Stimulated activated CD4-positive, alpha-beta T cell treated with anti-CD3 and anti-CD28 coated beads, Interleukin-15, amount 100 ng/mL, for 48 hours (primary cell): ENCODE measurements around the gene ING2.
"Not testable (repeated sequence)": the region's sequence is repeated elsewhere in the genome, so short reads cannot be mapped to it uniquely, and the experiment has no call there.

Source experiments
- DNase-seq, 2 donors: peaks; one replicate each; pipeline ENCODE4 v3.0.0-alpha.2; 2020; ENCODE audit warnings: low read depth in 2 of 2

ING2 gene

GRCh38 chr4:183504930-183505610, at the start of gene ING2:
ING2 (plus strand) TSS chr4:183505058; CDS start chr4:183505196, 138 bp downstream.
- no peak for DNase-seq

DNA sequence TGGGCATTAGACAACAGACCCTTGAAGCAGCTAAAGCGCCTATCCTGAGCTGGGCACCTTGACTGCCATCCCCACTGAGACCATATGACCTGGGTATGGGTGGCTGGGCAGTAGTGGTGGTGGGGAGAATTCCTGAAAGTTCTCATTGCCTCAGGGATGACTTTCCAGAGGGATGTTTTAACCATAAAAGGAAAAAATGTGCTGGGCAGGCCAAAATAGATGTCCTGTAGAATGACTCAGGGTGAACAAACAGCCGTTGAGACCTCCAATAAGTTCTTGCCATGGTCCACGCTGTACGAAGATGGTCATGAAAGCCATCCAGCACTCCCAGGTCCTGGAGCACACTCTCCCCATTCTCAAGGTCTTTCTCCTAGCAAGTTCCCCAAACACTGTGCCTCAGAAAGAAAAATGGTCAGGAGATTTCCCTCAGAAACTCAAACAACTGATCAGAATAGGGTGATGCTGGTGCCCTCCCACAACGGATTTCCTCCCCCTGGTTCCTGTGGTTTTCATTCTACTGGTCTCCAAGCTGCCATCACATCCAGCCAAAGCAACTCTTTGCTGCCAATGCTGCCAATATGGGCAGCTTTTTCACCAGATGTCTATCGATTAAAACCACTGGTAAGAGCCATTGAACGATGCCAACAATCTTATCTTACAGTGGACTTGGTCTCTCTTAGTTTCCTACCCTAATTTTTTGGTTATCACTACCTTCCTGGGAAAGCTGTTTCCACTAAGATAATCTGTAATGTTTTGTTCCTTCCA, 49.2 kb upstream of the ING2 start:
- no peak for DNase-seq

GRCh38 chr4:183458005-183458404, 46.9 kb upstream of the ING2 start:
- no peak for DNase-seq

DNA sequence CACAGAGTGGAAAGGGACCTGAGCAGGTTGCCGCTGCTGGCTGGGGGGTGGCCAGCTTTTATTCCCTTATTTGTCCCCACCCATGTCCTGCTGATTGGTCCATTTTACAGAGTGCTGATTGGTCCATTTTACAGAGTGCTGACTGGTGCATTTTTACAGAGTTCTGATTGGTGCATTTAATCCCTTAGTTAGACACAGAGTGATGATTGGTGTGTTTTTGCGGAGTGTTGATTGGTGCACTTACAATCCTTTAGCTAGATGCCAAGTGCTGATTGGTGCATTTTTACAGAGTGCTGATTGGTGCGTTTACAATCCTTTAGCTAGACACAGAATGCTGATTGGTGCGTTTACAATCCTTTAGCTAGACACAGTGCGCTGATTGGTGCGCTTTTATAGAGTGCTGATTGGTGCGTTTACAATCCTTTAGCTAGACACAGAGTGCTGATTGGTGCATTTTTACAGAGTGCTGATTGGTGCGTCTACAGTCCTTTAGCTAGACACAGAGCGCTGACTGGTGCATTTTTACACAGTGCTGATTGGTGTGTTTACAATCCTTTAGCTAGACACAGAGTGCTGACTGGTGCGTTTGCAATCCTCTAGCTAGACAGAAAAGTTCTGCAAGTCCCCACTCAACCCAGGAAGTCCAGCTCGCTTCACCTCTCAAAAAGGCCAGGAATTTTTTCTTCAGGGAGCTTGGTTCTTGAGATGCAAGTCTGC, 40.8 kb upstream of the ING2 start:
- DNase-seq, result not testable (repeated sequence)

DNA sequence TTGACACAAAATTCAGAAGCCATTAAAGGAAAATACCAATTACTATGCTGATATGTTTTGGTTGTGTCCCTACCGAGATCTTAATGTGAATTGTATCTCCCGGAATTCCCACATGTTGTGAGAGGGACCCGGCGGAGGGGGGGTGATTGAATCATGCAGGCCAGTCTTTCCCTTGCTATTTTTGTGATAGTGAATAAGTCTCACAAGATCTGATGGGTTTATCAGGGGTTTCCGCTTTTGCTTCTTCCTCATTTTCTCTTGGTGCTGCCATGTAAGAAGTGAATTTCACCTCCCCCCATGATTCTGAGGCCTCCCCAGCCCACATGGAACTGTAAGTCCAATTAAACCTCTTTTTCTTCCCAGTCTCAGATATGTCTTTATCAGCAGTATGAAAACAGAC, 39.0 kb upstream of the ING2 start:
- not testable (repeated sequence) for DNase-seq

DNA sequence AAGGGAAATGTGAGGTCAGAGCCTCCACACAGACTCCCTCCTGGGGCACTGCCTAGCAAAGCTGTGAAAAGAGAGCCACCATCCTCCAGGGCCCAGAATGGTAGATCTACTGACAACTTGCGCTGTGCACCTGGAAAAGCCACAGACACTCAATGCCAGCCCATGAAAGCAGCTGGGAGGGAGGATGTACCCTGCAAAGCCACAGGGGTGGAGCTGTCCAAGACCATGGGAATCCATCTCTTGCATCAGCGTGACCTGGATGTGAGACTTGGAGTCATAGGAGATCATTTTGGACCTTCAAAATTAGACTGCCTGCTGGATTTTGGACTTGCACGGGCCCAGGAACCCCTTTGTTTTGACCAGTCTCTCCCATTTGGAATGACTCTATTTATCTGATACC, 37.6 kb upstream of the ING2 start:
- DNase-seq, result no peak

DNA sequence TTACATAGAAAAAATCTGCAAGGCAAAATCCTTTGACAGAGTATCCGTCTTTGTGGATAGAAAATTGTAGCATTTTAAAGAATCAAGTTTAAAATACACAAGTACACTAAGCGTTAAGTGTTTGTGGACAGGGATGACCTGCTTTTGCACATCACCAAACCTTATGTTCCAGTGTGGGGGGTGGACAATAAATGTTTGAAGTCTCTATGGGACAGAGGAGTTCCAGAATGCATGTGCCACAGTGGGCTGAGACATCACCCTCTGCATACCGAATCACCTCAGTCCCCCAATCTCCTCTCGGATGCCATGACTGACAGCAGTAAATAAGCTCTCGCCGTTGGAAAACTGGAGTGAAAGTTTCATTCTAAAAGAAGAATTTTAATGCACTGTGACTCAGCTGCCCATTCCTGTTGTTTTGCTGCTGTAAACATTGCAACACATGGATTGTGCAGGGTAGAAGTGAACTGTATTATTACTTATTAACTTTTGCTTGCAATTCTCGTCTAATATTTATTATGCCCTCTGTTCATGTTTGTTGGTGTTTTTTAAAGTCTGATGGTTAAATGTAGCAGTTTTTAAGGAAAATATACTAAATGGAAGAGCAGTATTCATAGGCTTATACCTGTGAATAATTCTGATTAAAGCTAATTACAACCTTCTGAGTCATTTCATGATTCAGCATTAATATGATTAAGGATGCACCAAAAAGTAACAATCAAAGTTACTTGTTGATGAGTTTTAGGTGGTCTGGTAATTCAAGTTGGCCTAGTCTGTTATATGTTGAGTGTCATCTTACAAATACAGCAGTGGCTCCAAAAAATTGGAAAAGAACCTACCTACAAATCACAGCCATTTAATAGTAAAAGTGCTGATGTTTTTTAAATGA, 36.4 kb upstream of the ING2 start:
- no peak for DNase-seq

DNA sequence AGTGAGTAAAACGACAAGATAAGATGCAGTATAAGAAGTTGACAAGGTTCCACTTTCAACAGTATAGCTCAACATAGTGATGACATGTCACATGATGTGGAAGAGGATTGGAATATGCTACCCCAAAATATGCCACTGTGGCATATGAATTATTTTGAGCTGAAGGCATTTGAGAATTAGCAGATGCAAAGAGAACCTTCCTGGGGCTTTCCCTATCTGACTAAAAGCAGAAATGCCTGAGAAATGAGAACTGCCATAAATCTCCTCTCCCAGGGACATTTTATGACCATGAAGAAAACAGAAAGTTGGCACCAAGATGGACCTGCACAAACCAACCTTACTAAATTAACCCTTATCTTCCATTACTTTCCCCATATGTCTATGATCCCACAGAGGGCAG, 35.6 kb upstream of the ING2 start:
- DNase-seq, result no peak

GRCh38 chr4:183469936-183470335, 34.9 kb upstream of the ING2 start:
- DNase-seq, result no peak

- DNase-seq, result no peak
Measured at GRCh38 chr4:183470821-183471220, 34.0 kb upstream of the ING2 start.

GRCh38 chr4:183471946-183472708, 32.7 kb upstream of the ING2 start:
- DNase-seq, result peak; percentile 58 to 72

GRCh38 chr4:183478123-183478522, 26.7 kb upstream of the ING2 start:
- DNase-seq, result no peak

DNA sequence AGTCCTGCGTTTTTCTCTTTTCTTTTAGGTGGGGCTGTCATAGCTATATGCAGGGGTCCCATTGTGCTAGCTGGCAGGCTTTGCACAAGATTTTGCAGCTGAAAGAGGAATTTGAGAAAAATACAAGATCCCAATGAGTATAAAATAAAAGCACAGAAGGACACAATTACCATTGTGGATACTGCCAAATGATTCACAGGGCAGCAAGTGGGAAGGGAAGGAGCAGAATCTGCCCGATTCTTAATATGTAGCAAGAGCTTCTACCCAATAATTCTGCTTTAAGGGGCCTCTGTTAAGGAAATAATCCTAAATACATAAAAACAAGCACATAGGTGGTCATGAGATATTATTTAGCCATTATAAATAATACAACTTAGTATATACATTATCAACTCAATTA, 25.9 kb upstream of the ING2 start:
- no peak for DNase-seq

GRCh38 chr4:183482515-183483095, 22.3 kb upstream of the ING2 start:
- DNase-seq, result not testable (repeated sequence)

DNA sequence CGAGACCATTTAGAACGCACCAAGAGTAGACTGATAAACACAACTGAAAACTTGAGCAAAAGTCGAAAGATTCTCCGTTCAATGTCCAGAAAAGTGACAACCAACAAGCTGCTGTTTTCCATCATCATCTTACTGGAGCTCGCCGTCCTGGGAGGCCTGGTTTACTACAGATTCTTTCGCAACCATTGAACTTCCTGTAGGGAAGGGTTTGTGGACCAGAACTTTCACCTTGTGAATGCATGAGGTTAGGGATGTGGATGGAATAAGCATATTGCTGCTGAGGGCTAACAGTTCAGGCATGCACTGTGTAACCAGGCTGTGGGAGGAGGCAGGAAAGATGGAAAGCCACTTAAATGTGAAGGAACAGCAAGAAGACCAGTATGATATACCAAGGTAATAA, 20.9 kb upstream of the ING2 start:
- no peak for DNase-seq

DNA sequence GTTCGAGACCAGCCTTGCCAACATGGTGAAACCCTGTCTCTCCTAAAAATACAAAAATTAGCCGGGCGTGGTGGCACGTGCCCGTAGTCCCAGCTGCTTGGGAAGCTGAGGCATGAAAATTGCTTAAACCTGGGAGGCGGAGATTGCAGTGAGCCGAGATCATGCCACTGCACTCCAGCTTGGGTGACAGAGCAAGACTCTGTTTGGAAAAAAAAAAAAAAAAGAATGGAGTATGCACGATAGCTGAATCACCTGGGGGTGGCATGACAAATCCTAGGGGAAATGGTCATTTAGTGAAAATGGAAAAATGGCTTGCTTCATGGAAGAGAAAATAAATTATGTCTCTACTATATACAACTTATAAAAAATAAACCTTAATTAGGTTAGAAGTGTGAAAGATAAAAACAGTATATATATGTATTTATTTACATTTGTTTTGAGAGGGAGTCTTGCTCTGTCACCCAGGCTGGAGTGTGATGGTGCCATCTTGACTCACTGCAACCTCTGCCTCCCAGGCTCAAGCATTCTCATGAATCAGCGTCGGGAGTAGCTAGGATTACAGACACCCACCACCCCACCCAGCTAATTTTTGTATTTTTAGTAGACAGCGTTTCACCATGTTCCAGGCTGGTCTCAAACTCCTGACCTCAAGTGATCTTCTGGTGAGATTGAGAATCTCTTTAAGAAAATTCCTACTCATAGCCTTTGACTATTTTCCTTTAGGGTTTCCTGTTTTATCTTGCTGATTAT, 19.3 kb upstream of the ING2 start:
- no peak for DNase-seq

DNA sequence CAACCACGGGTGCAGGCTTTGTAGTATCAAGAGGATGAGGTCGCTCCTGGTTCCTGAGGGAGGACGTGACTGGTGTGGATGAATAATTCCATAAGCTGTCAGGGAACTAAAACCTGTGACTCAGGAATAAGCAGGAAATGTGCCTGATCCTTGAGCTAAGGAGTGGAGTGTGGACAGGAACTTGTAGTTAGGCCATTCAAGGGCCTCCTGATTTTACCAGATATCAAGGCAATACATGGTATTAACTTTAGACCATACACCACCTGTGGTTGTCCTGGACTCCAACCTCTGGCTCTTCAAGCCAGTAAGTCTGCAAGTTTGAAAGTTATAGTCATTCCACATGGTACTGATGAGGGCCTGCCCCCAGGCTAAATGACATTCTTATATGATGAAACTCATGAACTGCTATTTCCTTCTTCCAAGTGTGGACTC, 12.1 kb upstream of the ING2 start:
- DNase-seq, result no peak

DNA sequence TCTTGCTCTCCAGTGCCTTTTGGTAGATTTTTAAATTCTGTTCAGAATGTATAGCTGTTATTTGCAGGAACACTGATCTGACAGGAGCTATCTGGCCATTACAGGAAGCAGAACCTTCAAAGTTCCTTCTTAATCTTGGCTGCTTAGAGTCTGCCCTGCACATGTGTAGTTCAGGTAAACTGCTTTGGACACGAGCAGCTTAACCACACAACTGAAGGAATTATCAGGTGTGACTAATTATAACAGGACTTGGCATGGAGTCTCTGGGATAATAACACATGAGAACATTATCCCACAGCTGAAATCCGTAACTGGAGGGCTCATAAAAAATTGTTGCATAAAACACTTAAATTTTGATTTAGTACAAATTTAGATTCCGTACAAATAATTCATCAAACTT, 11.6 kb upstream of the ING2 start:
- no peak for DNase-seq

- no peak for DNase-seq
Measured at GRCh38 chr4:183495184-183495583, 9.7 kb upstream of the ING2 start.

GRCh38 chr4:183499389-183499788, 5.5 kb upstream of the ING2 start:
- no peak for DNase-seq
